Liver (tissue), 9 donors: ENCODE measurements around the gene UPK2. TPM values are rescaled to one million over a fixed set of nuclear protein-coding genes. Genes with fewer than 3 reads are reported as not detected.
A peak's percentile ranks its signal among the peaks of the same experiment; 100 is the strongest.

Experiments
- DNase-seq: peaks from one replicate; pipeline ENCODE4 v3.0.0-alpha.2; 2017; ENCODE audit warnings: low spot score
- H3K27ac ChIP-seq, 2 donors: one replicate each; pipeline ENCODE4 v1.7.0; 2013; ENCODE audit warnings: inconsistent platforms in 2 of 2, low read length in 2 of 2, control low read depth in 1 of 2, low read depth in 1 of 2, mild to moderate bottlenecking in 1 of 2
- H3K27me3 ChIP-seq, 4 donors: one replicate each; pipeline versions ENCODE4 v1.6.1 to v1.7.0; 2013; ENCODE audit warnings: low read length in 3 of 4, inconsistent platforms in 1 of 4, mild to moderate bottlenecking in 1 of 4, moderate library complexity in 1 of 4; ENCODE audit not compliant: control insufficient read depth in 4 of 4, insufficient read depth in 4 of 4
- H3K36me3 ChIP-seq, 4 donors: one replicate each; pipeline versions ENCODE4 v1.6.1 to v1.7.0; 2013; ENCODE audit warnings: low read length in 3 of 4, mild to moderate bottlenecking in 3 of 4, low read depth in 1 of 4, moderate library complexity in 1 of 4; ENCODE audit not compliant: control insufficient read depth in 4 of 4, insufficient read depth in 3 of 4
- H3K4me1 ChIP-seq, 4 donors: one replicate each; pipeline versions ENCODE4 v1.6.1 to v1.7.0; 2013; ENCODE audit warnings: low read length in 3 of 4, mild to moderate bottlenecking in 3 of 4, moderate library complexity in 1 of 4; ENCODE audit not compliant: control insufficient read depth in 4 of 4, insufficient read depth in 4 of 4
- H3K4me3 ChIP-seq, 3 donors: one replicate each; pipeline versions ENCODE4 v1.6.1 to v1.7.0; 2013; ENCODE audit warnings: low read length in 3 of 3, control low read depth in 1 of 3, low read depth in 1 of 3, mild to moderate bottlenecking in 1 of 3
- H3K9ac ChIP-seq, 2 donors: one replicate each; pipeline ENCODE4 v1.7.0; 2013; ENCODE audit warnings: low read length in 2 of 2, mild to moderate bottlenecking in 2 of 2, moderate library complexity in 2 of 2, control low read depth in 1 of 2, low read depth in 1 of 2
- H3K9me3 ChIP-seq, 4 donors: one replicate each; pipeline versions ENCODE4 v1.6.1 to v1.7.0; 2013; ENCODE audit warnings: low read length in 3 of 4; ENCODE audit not compliant: control insufficient read depth in 4 of 4
- CTCF ChIP-seq: fragments of 150-350 bp; IDR thresholded peaks from 2 replicates; pipeline ENCODE4 v1.5.1; 2017; ENCODE audit warnings: improper control_type of control experiment, low read depth, low read length; ENCODE audit not compliant: missing input control
- EGR1 ChIP-seq, 2 donors: IDR thresholded peaks; 2 replicates each; pipeline ENCODE4 v1.6.1; 2016 to 2018; ENCODE audit warnings: antibody characterized with exemption in 2 of 2, low read depth in 2 of 2
- FOXA1 ChIP-seq: IDR thresholded peaks from 2 replicates; pipeline ENCODE4 v1.6.1; 2016; ENCODE audit warnings: antibody characterized with exemption
- FOXA2 ChIP-seq: IDR thresholded peaks from 2 replicates; pipeline ENCODE4 v1.6.1; 2016; ENCODE audit warnings: antibody characterized with exemption
- GABPA ChIP-seq, 2 donors: IDR thresholded peaks in 1 of 2; conservative IDR thresholded peaks in 1 of 2; 2 replicates each; pipeline ENCODE4 v1.6.1; 2016; ENCODE audit warnings: antibody characterized with exemption in 2 of 2, mild to moderate bottlenecking in 1 of 2, moderate library complexity in 1 of 2
- HNF4A ChIP-seq, 2 donors: conservative IDR thresholded peaks; 2 replicates each; pipeline ENCODE4 v1.6.1; 2016; ENCODE audit warnings: antibody characterized with exemption in 2 of 2, mild to moderate bottlenecking in 2 of 2
- HNF4G ChIP-seq: IDR thresholded peaks from 2 replicates; pipeline ENCODE4 v1.6.1; 2016; ENCODE audit warnings: antibody characterized with exemption
- JUND ChIP-seq, 2 donors: IDR thresholded peaks; 2 replicates each; pipeline ENCODE4 v1.6.1; 2016; ENCODE audit warnings: antibody characterized with exemption in 2 of 2
- MAX ChIP-seq: IDR thresholded peaks from 2 replicates; pipeline ENCODE4 v1.6.1; 2016; ENCODE audit warnings: antibody characterized with exemption
- NR2F2 ChIP-seq: IDR thresholded peaks from 2 replicates; pipeline ENCODE4 v1.6.1; 2016; ENCODE audit warnings: antibody characterized with exemption
- RAD21 ChIP-seq, 2 donors: IDR thresholded peaks; 2 replicates each; pipeline ENCODE4 v1.6.1; 2016; ENCODE audit warnings: antibody characterized with exemption in 2 of 2, mild to moderate bottlenecking in 2 of 2
- REST ChIP-seq: IDR thresholded peaks from 2 replicates; pipeline ENCODE4 v1.6.1; 2016; ENCODE audit warnings: antibody characterized with exemption, mild to moderate bottlenecking
- RXRA ChIP-seq, 2 donors: IDR thresholded peaks; 2 replicates each; pipeline ENCODE4 v1.6.1; 2017 to 2018; ENCODE audit warnings: antibody characterized with exemption in 2 of 2, mild to moderate bottlenecking in 1 of 2
- SP1 ChIP-seq: IDR thresholded peaks from 2 replicates; pipeline ENCODE4 v1.6.1; 2018; ENCODE audit warnings: antibody characterized with exemption, mild to moderate bottlenecking
- TAF1 ChIP-seq: conservative IDR thresholded peaks from 2 replicates; pipeline ENCODE4 v1.6.1; 2016; ENCODE audit warnings: antibody characterized with exemption, mild to moderate bottlenecking
- YY1 ChIP-seq: IDR thresholded peaks from 2 replicates; pipeline ENCODE4 v1.6.1; 2016; ENCODE audit warnings: antibody characterized with exemption, mild to moderate bottlenecking
- ZBTB33 ChIP-seq: IDR thresholded peaks from 2 replicates; pipeline ENCODE4 v1.6.1; 2016; ENCODE audit warnings: antibody characterized with exemption
- WGBS: extraction: QIAGEN DNeasy Blood & Tissue Kit; methylation state at CpG from one replicate; pipeline ENCODE4 v1.1.7; 2013; 5-methylcytosine and 5-hydroxymethylcytosine counted together
- polyA plus RNA-seq, 2 donors: library from polyadenylated mRNA; stranded (reverse) in 1 of 2; unstranded in 1 of 2; fragments of 200-250 nt in 1 of 2; fragments of >200 nt in 1 of 2; fragmentation: Nextera tagmentation in 1 of 2; extraction: Ambion mirVana in 1 of 2; gene quantifications; one replicate each; pipeline versions ENCODE4 v1.2.1 to v1.2.3, GENCODE V29; 2013 to 2015
- total RNA-seq, 2 donors: library from RNA; depleted of rRNA; stranded (reverse); fragments of >200 nt; gene quantifications; one replicate each; pipeline ENCODE4 v1.2.3, GENCODE V29; 2014
- donor health status: healthy.
- donor health status: healthy.
- donor health status: healthy.
- donor health status: healthy.
- donor health status: healthy.

Gene UPK2
- total and polyA plus RNA-seq, 4 donors, result not detected

- Histone ChIP-seq H3K4me3 (peak overlapping the region; percentile 91 to 95 (median 93)), H3K36me3 (peaks cover 0 to 9% (median 7%) of the 10 kb centered on the region in 4 donors), H3K27ac (peak overlapping the region; percentile 26 to 46), H3K9me3 (no peaks in the 10 kb centered on the region), H3K4me1 (peaks cover 1 to 21% (median 20%) of the 10 kb centered on the region in 4 donors), H3K9ac (peak overlapping the region in 1 of 2 donors; percentile 75), H3K27me3 (no peaks in the 10 kb centered on the region)
- WGBS, result 32% methylated on average over 22 of the region's 22 CpGs
- TF ChIP-seq YY1, result no peak
- no peak for TF ChIP-seq SP1
- TF ChIP-seq HNF4G, result no peak
- no peak for TF ChIP-seq RXRA (IDR thresholded peaks at IDR 0.05)
- no peak for TF ChIP-seq HNF4A (conservative IDR thresholded peaks at IDR 0.05)
- TF ChIP-seq ZBTB33, result no peak
- no peak for TF ChIP-seq MAX
- no peak for TF ChIP-seq REST
- no peak for TF ChIP-seq FOXA2
- TF ChIP-seq EGR1 (IDR thresholded peaks at IDR 0.05; ENCODE audit: low read depth in 2 of 2), result no peak
- TF ChIP-seq NR2F2, result no peak
- no peak for TF ChIP-seq TAF1
- TF ChIP-seq RAD21 (IDR thresholded peaks at IDR 0.05), result no peak
- no peak for TF ChIP-seq FOXA1
- peak; percentile 35 for DNase-seq
Observed at GRCh38 chr11:118996926-118997626, 41.0 kb downstream of the UPK2 start.

- Histone ChIP-seq H3K27me3 (no peaks in the 10 kb centered on the region), H3K4me1 (peaks cover 1 to 21% (median 20%) of the 10 kb centered on the region in 4 donors), H3K36me3 (peaks cover 0 to 11% (median 8%) of the 10 kb centered on the region in 4 donors), H3K9me3 (no peaks in the 10 kb centered on the region), H3K9ac (peak within 1 kb of the TSS; percentile 75 to 77), H3K27ac (peak within 1 kb of the TSS; percentile 46 to 48), H3K4me3 (peak within 1 kb of the TSS; percentile 91 to 95 (median 93))
- WGBS, result under 1% methylated on average over 54 of the region's 54 CpGs
- TF ChIP-seq REST (no peak), GABPA (IDR thresholded peaks at IDR 0.05 in 1 of 2, conservative IDR thresholded peaks at IDR 0.05 in 1 of 2) (peak in 1 of 2 donors; percentile 81), TAF1 (no peak), MAX (no peak), NR2F2 (peak; percentile 95), HNF4G (no peak), FOXA1 (no peak), CTCF (peak; percentile 18), JUND (IDR thresholded peaks at IDR 0.05) (no peak), RAD21 (IDR thresholded peaks at IDR 0.05) (peak; percentile 44 to 56), RXRA (IDR thresholded peaks at IDR 0.05) (peak; percentile 20 to 30), SP1 (peak; percentile 33), HNF4A (conservative IDR thresholded peaks at IDR 0.05) (peak in 1 of 2 donors; percentile 5), YY1 (peak; percentile 92)
- DNase-seq, result peak; percentile 96
Observed at GRCh38 chr11:118997627-118998387, 41.7 kb downstream of the UPK2 start, which contains the start of gene CENATAC. Gene CENATAC, plus strand, starts transcription at chr11:118998138. Its CDS starts 60 bp downstream, at chr11:118998198.
